Activated T-helper 2 cell treated with anti-CD3 and anti-CD28 coated beads, Interferon-gamma antibody, Interleukin-2, Interleukin-4, amounts not matched to agents 10 μg/mL and 5 μg/mL and 100 μg/mL, durations not matched to agents 14 hours and 24 hours and 36 hours (primary cell): ENCODE results near the gene MEP1B. TPM values are rescaled to one million over a fixed set of nuclear protein-coding genes. Genes with fewer than 3 reads are reported as not detected.
"Not testable (repeated sequence)": the region's sequence is repeated elsewhere in the genome, so short reads cannot be mapped to it uniquely, and the experiment has no call there.

ENCODE experiments used
- DNase-seq: peaks from one replicate; pipeline ENCODE4 v3.0.0; 2021; ENCODE audit warnings: low spot score
- H3K27ac Mint-ChIP-seq: one replicate; pipeline ENCODE4 v1.8.0; 2021; ENCODE audit warnings: mixed read lengths
- H3K27me3 Mint-ChIP-seq: one replicate; pipeline ENCODE4 v1.8.0; 2021; ENCODE audit warnings: low read depth, mixed read lengths
- H3K36me3 Mint-ChIP-seq: one replicate; pipeline ENCODE4 v1.8.0; 2021; ENCODE audit warnings: low read depth, mixed read lengths
- H3K4me1 Mint-ChIP-seq: one replicate; pipeline ENCODE4 v1.8.0; 2021; ENCODE audit warnings: low read depth, mixed read lengths
- H3K4me3 Mint-ChIP-seq: one replicate; pipeline ENCODE4 v1.8.0; 2021; ENCODE audit warnings: low read depth, mild to moderate bottlenecking, moderate library complexity, mixed read lengths
- H3K9me3 Mint-ChIP-seq: one replicate; pipeline ENCODE4 v1.8.0; 2021; ENCODE audit warnings: mixed read lengths
- intact Hi-C: fragments of 100-400 bp; cut with micrococcal nuclease; formaldehyde crosslinking; loops from one replicate; pipeline ENCODE4 v1.15.1; 2023
- total RNA-seq: library from RNA; stranded (reverse); gene quantifications from 2 replicates; pipeline ENCODE4 v1.2.3, GENCODE V29; 2022

MEP1B gene
- total RNA-seq, 1 donor from 2014 or later: 0.21 TPM

GRCh38 chr18:32219431-32220018 lies 29.7 kb downstream of the MEP1B start:
- DNase-seq: no peak
- H3K36me3 Mint-ChIP-seq: no peaks in the 10 kb centered on the region
- H3K27me3 Mint-ChIP-seq: no peaks in the 10 kb centered on the region
- intact Hi-C loops: no loop called here
- H3K9me3 Mint-ChIP-seq: no peaks in the 10 kb centered on the region
- no peak overlapping the region for H3K27ac Mint-ChIP-seq
- H3K4me1 Mint-ChIP-seq: no peaks in the 10 kb centered on the region
- no peak overlapping the region for H3K4me3 Mint-ChIP-seq

DNA sequence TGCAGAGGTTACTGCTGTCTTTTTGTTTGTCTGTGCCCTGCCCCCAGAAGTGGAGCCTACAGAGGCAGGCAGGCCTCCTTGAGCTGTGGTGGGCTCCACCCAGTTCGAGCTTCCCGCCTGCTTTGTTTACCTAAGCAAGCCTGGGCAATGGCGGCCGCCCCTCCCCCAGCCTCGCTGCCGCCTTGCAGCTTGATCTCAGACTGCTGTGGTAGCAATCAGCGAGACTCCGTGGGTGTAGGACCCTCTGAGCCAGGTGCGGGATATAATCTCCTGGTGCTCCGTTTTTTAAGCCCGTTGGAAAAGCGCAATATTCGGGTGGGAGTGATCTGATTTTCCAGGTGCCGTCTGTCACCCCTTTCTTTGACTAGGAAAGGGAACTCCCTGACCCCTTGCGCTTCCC lies 43.5 kb downstream of the MEP1B start:
- H3K27ac Mint-ChIP-seq, H3K4me3 Mint-ChIP-seq, DNase-seq, H3K9me3 Mint-ChIP-seq, intact Hi-C loops, H3K4me1 Mint-ChIP-seq, H3K27me3 Mint-ChIP-seq, H3K36me3 Mint-ChIP-seq: not testable (repeated sequence)

DNA sequence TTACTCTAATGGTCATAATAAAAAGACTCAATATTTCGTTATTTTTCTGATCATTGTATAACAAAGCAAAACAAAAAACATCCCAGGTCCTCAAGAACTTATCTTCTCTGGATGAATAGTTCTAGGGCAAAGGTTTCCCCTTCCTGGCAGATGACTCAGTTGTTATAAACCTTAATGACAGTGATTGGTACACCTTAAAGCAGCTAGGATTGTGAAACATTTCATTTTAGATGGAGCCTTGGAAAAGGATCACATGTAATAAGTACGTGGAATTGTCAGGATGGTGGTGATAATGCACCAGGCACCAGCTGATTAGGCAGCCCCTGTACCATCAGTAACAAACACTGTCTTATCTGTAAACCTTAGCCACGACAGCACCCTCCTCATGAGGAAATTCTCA lies 47.2 kb downstream of the MEP1B start:
- no peaks in the 10 kb centered on the region for H3K4me1 Mint-ChIP-seq
- intact Hi-C loops: no loop called here
- no peak overlapping the region for H3K27ac Mint-ChIP-seq
- H3K4me3 Mint-ChIP-seq: no peak overlapping the region
- H3K27me3 Mint-ChIP-seq: peaks cover 3% of the 10 kb centered on the region
- H3K9me3 Mint-ChIP-seq: no peaks in the 10 kb centered on the region
- no peaks in the 10 kb centered on the region for H3K36me3 Mint-ChIP-seq
- no peak for DNase-seq

DNA sequence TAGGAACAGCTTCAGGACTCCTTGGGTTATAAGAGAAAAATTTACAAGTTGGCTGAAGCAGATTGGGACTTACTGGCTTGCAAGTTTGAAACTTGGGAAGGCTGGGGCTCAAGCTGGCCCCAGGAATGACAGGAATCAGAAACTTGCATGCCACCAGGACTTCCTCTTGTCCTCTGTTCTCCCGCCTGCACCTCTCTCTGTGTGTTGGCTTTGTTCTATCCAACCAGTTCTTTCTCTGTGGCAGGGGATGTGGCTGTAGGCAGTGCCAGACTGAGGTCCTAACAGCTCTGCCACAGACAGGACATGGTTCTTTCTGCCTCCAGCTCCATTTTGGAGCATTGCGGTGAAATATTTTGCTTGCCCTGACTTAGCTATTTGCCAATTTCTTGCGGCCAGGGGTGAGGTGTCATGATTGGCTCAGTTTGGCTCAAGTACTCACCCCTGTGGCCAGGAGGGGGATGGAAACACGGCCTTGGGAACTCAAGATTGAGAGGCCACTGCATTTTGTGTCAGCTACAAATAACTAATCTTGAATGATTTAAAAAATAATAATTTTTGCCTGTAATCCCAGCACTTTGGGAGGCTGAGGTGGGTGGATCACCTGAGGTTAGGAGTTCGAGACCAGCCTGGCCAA lies 48.9 kb downstream of the MEP1B start:
- H3K9me3 Mint-ChIP-seq: no peaks in the 10 kb centered on the region
- no peak overlapping the region for H3K27ac Mint-ChIP-seq
- H3K4me1 Mint-ChIP-seq: no peaks in the 10 kb centered on the region
- no peak for DNase-seq
- H3K27me3 Mint-ChIP-seq: peaks cover 4% of the 10 kb centered on the region
- no peaks in the 10 kb centered on the region for H3K36me3 Mint-ChIP-seq
- intact Hi-C loops: no loop called here
- no peak overlapping the region for H3K4me3 Mint-ChIP-seq

DNA sequence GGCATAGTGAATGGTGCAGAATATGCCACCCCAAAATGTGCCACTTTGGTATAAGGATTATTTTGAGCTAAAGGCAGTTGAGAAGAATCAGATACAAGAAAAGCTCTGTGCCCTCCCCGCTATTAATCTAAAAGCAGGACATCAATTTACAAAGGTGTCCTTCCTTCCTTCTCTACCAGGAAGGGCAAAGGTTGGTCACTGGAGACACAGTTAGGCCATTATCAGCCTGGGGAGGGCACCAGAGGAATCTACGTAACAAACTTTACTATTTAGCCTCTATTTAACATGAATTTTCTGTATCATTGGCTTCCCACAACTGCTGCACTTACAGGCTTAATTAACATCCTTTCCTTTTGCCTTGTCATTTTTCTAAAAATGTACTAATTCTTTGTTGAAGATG lies 52.6 kb downstream of the MEP1B start:
- no peak overlapping the region for H3K27ac Mint-ChIP-seq
- H3K4me1 Mint-ChIP-seq: no peaks in the 10 kb centered on the region
- H3K4me3 Mint-ChIP-seq: no peak overlapping the region
- no peaks in the 10 kb centered on the region for H3K36me3 Mint-ChIP-seq
- intact Hi-C loops: no loop called here
- peaks cover 4% of the 10 kb centered on the region for H3K27me3 Mint-ChIP-seq
- no peak for DNase-seq
- H3K9me3 Mint-ChIP-seq: no peaks in the 10 kb centered on the region

- Mint-ChIP-seq H3K27ac (no peak overlapping the region), H3K36me3 (no peaks in the 10 kb centered on the region), H3K27me3 (peaks cover 10% of the 10 kb centered on the region), H3K4me1 (no peaks in the 10 kb centered on the region), H3K4me3 (no peak overlapping the region), H3K9me3 (no peaks in the 10 kb centered on the region)
- intact Hi-C loops: no loop called here
- no peak for DNase-seq
Observed at GRCh38 chr18:32243358-32243757, 53.5 kb downstream of the MEP1B start.

- Mint-ChIP-seq H3K9me3 (no peaks in the 10 kb centered on the region), H3K36me3 (no peaks in the 10 kb centered on the region), H3K4me3 (no peak overlapping the region), H3K27me3 (peaks cover 16% of the 10 kb centered on the region), H3K27ac (no peak overlapping the region), H3K4me1 (no peaks in the 10 kb centered on the region)
- intact Hi-C loops: no loop called here
- no peak for DNase-seq
Observed at GRCh38 chr18:32244881-32245280, 55.0 kb downstream of the MEP1B start.

- H3K9me3 Mint-ChIP-seq: no peaks in the 10 kb centered on the region
- H3K4me3 Mint-ChIP-seq: no peak overlapping the region
- H3K4me1 Mint-ChIP-seq: no peaks in the 10 kb centered on the region
- DNase-seq: no peak
- H3K27ac Mint-ChIP-seq: no peak overlapping the region
- intact Hi-C loops: no loop called here
- peaks cover 21% of the 10 kb centered on the region for H3K27me3 Mint-ChIP-seq
- no peaks in the 10 kb centered on the region for H3K36me3 Mint-ChIP-seq
Observed at GRCh38 chr18:32249147-32249929, 59.5 kb downstream of the MEP1B start.

- Mint-ChIP-seq H3K27me3 (peaks cover 21% of the 10 kb centered on the region), H3K4me1 (no peaks in the 10 kb centered on the region), H3K4me3 (no peak overlapping the region), H3K36me3 (no peaks in the 10 kb centered on the region), H3K27ac (no peak overlapping the region), H3K9me3 (no peaks in the 10 kb centered on the region)
- DNase-seq: no peak
- intact Hi-C loops: no loop called here
Observed at GRCh38 chr18:32251466-32251865, 61.6 kb downstream of the MEP1B start.

DNA sequence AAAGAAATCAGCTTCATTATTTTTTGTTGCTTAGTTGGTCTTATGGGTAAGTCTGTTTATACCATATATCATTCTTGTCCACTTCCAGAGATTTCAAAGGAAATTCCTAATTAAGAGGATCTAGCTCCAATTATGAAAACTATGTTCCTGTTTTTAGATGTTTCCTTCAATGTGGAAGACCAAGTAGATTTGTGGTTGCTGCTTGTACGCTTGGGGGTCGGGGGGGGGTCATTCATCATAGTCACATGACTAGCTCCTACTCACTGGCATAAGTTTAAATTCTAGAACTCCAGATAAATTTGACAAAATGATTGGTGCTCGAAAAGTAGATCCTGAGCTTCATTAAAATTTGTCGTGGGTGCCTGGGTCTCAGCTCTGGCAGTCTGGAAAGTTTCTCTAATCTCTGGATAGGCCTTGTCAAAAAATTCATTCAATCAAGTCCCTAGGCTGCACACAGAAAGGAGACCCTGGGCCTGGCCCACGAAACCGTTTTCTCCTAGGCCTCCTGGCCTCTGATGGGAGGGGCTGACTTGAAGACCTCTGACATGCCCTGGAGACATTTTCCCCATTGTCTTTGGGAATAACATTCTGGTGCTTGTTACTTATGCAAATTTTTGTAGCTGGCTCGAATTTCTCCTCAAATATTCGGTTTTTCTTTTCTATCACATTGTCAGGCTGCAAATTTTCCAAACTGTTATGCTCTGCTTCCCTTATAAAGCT lies 62.5 kb downstream of the MEP1B start:
- Mint-ChIP-seq H3K27ac (no peak overlapping the region), H3K4me1 (no peaks in the 10 kb centered on the region), H3K36me3 (no peaks in the 10 kb centered on the region), H3K4me3 (no peak overlapping the region), H3K9me3 (no peaks in the 10 kb centered on the region), H3K27me3 (peaks cover 21% of the 10 kb centered on the region)
- DNase-seq: no peak
- intact Hi-C loops: no loop called here

- Mint-ChIP-seq H3K4me3 (no peak overlapping the region), H3K36me3 (no peaks in the 10 kb centered on the region), H3K4me1 (no peaks in the 10 kb centered on the region), H3K9me3 (no peaks in the 10 kb centered on the region), H3K27ac (no peak overlapping the region), H3K27me3 (peaks cover 13% of the 10 kb centered on the region)
- DNase-seq: no peak
- intact Hi-C loops: no loop called here
Observed at GRCh38 chr18:32255570-32255969, 65.7 kb downstream of the MEP1B start.

DNA sequence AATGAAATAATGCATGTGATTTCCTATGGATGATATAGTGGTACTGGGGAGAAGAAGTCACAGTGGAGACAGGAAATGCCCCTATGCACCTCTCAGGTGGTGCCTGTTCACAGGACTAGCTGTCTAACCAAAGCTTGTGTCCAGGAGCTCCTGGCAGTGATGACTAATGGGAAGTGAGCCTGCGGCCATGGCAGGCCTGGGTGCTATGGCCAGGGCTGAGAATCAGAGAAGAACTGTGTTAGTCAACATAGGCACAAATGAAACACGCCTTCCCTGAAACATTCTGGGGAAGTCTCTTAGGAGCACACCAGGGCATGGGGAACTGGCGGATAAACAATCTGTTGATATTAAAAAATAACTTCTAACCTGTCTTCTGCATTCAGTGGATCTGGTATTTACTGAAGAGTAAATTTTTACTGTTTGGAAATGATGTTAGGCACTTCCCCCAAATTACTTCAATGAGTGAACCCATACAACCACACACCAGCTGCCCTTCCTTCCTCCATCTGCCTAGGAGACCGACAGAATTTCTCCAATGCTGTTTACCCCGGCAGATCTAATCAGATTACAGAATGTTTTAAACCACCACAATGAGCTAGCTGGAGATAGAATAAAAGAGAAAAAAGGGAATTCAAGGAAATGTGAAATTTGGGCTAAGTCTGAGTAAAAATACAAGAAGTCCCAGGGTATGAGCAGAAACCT lies 67.4 kb downstream of the MEP1B start:
- intact Hi-C loops: no loop called here
- H3K9me3 Mint-ChIP-seq: no peaks in the 10 kb centered on the region
- H3K27me3 Mint-ChIP-seq: peaks cover 10% of the 10 kb centered on the region
- no peak for DNase-seq
- no peaks in the 10 kb centered on the region for H3K36me3 Mint-ChIP-seq
- H3K4me1 Mint-ChIP-seq: no peaks in the 10 kb centered on the region
- no peak overlapping the region for H3K4me3 Mint-ChIP-seq
- no peak overlapping the region for H3K27ac Mint-ChIP-seq
